HL-60 (cell line): ENCODE results near the gene UVSSA.

ENCODE experiments used
- CTCF ChIP-seq: IDR thresholded peaks from one replicate; pipeline ENCODE4 v1.5.1; 2011; ENCODE audit warnings: low read length, control low read depth, inconsistent platforms; ENCODE audit not compliant: insufficient read depth
- POLR2AphosphoS5 ChIP-seq: IDR thresholded peaks from 2 replicates; pipeline ENCODE4 v1.6.1; 2012; ENCODE audit warnings: low read depth
- SPI1 ChIP-seq: IDR thresholded peaks from 2 replicates; pipeline ENCODE4 v1.6.1; 2012; ENCODE audit warnings: low read depth, mild to moderate bottlenecking, borderline replicate concordance
- TF ChIP-seq, protein P1 (sequence below): IDR thresholded peaks from 2 replicates; pipeline ENCODE4 v1.6.1; 2012; ENCODE audit warnings: low read depth; ENCODE audit not compliant: insufficient replicate concordance

- TF ChIP-seq CTCF (no peak), POLR2AphosphoS5 (no peak), SPI1 (no peak)
- TF ChIP-seq, protein P1, sequence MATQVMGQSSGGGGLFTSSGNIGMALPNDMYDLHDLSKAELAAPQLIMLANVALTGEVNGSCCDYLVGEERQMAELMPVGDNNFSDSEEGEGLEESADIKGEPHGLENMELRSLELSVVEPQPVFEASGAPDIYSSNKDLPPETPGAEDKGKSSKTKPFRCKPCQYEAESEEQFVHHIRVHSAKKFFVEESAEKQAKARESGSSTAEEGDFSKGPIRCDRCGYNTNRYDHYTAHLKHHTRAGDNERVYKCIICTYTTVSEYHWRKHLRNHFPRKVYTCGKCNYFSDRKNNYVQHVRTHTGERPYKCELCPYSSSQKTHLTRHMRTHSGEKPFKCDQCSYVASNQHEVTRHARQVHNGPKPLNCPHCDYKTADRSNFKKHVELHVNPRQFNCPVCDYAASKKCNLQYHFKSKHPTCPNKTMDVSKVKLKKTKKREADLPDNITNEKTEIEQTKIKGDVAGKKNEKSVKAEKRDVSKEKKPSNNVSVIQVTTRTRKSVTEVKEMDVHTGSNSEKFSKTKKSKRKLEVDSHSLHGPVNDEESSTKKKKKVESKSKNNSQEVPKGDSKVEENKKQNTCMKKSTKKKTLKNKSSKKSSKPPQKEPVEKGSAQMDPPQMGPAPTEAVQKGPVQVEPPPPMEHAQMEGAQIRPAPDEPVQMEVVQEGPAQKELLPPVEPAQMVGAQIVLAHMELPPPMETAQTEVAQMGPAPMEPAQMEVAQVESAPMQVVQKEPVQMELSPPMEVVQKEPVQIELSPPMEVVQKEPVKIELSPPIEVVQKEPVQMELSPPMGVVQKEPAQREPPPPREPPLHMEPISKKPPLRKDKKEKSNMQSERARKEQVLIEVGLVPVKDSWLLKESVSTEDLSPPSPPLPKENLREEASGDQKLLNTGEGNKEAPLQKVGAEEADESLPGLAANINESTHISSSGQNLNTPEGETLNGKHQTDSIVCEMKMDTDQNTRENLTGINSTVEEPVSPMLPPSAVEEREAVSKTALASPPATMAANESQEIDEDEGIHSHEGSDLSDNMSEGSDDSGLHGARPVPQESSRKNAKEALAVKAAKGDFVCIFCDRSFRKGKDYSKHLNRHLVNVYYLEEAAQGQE: no peak
Observed at GRCh38 chr4:1326751-1327525, 20.1 kb upstream of the UVSSA start.
